ENCODE measurements around the gene PIAS3. TPM values are rescaled to one million over a fixed set of nuclear protein-coding genes. Genes with fewer than 3 reads are reported as not detected.
"Not testable (repeated sequence)": the region's sequence is repeated elsewhere in the genome, so short reads cannot be mapped to it uniquely, and the experiment has no call there.

The PIAS3 gene
- total and polyA plus RNA-seq, 2 donors (not counting 1 experiment from before 2014, with no cell fraction given): 8.9 to 22.9 TPM

- not testable (repeated sequence) for H3K9me3 ChIP-seq (ENCODE audit: control insufficient read depth, insufficient read depth, low read depth, low read length); DNase-seq (ENCODE audit: low read depth in 2 of 2); H3K36me3 ChIP-seq (ENCODE audit: control insufficient read depth, insufficient read depth, low read length); H3K9ac ChIP-seq (ENCODE audit: insufficient read depth, low read length); H3K4me3 ChIP-seq (replicated peaks in 1 of 4; ENCODE audit: control extremely low read depth in 1 of 4, insufficient read depth in 1 of 4, low read depth in 3 of 4, low read length in 4 of 4); H2AFZ ChIP-seq (ENCODE audit: low read length); H4K20me1 ChIP-seq (ENCODE audit: control insufficient read depth, extremely low read depth, insufficient read depth, low read length); H3K27ac ChIP-seq (ENCODE audit: insufficient read depth, low read length); H3K27me3 ChIP-seq (ENCODE audit: control insufficient read depth, insufficient read depth, low read length); H3K4me1 ChIP-seq (ENCODE audit: control insufficient read depth, extremely low read depth, insufficient read depth, low read length); H3K4me2 ChIP-seq (ENCODE audit: extremely low read depth, insufficient read depth, low read length)
- H3K79me2 ChIP-seq (ENCODE audit: control insufficient read depth, insufficient read depth, low read length): peaks cover 15% of the 10 kb centered on the region
Observed at GRCh38 chr1:145812977-145813810, 45.7 kb downstream of the PIAS3 start.

GRCh38 chr1:145806844-145807243 is 52.0 kb downstream of the PIAS3 start:
- H3K36me3 ChIP-seq (ENCODE audit: control insufficient read depth, insufficient read depth, low read length): no peaks in the 10 kb centered on the region
- no peaks in the 10 kb centered on the region for H4K20me1 ChIP-seq (ENCODE audit: control insufficient read depth, extremely low read depth, insufficient read depth, low read length)

DNA sequence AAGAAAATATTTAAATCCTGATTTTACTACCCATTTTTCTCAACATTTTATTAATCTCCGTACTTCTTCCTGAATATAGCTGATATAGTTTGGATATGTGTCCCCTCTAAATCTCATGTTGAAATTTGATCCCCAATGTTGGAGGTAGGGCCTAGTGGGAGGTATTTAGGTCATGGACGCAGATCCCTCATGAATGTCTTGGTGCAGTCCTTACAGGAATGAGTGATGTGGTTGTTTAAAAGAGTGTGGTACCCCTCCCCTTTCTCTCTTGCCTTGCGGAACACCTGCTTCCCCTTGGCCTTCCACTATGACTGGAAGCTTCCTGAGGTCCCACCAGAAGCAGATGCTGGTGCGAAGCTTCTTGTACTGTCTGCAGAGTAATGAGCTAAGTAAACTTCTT is 52.5 kb downstream of the PIAS3 start:
- H3K4me3 ChIP-seq (replicated peaks in 1 of 4; ENCODE audit: control extremely low read depth in 1 of 4, insufficient read depth in 1 of 4, low read depth in 3 of 4, low read length in 4 of 4): no peak overlapping the region
- peaks cover 66% of the 10 kb centered on the region for H3K79me2 ChIP-seq (ENCODE audit: control insufficient read depth, insufficient read depth, low read length)
- H3K9ac ChIP-seq (ENCODE audit: insufficient read depth, low read length): no peak overlapping the region
- no peaks in the 10 kb centered on the region for H3K9me3 ChIP-seq (ENCODE audit: control insufficient read depth, insufficient read depth, low read depth, low read length)
- peaks cover 2% of the 10 kb centered on the region for H3K4me1 ChIP-seq (ENCODE audit: control insufficient read depth, extremely low read depth, insufficient read depth, low read length)
- TF ChIP-seq EZH2 (IDR thresholded peaks at IDR 0.05; ENCODE audit: low read length, missing control alignments): no peak
- TF ChIP-seq, protein P1, sequence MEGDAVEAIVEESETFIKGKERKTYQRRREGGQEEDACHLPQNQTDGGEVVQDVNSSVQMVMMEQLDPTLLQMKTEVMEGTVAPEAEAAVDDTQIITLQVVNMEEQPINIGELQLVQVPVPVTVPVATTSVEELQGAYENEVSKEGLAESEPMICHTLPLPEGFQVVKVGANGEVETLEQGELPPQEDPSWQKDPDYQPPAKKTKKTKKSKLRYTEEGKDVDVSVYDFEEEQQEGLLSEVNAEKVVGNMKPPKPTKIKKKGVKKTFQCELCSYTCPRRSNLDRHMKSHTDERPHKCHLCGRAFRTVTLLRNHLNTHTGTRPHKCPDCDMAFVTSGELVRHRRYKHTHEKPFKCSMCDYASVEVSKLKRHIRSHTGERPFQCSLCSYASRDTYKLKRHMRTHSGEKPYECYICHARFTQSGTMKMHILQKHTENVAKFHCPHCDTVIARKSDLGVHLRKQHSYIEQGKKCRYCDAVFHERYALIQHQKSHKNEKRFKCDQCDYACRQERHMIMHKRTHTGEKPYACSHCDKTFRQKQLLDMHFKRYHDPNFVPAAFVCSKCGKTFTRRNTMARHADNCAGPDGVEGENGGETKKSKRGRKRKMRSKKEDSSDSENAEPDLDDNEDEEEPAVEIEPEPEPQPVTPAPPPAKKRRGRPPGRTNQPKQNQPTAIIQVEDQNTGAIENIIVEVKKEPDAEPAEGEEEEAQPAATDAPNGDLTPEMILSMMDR (conservative IDR thresholded peaks at IDR 0.05 in 1 of 2, IDR thresholded peaks at IDR 0.05 in 1 of 2; ENCODE audit: low read depth in 1 of 2, low read length in 2 of 2): no peak
- no peak overlapping the region for H2AFZ ChIP-seq (ENCODE audit: low read length)
- no peak overlapping the region for H3K27ac ChIP-seq (ENCODE audit: insufficient read depth, low read length)
- H3K36me3 ChIP-seq (ENCODE audit: control insufficient read depth, insufficient read depth, low read length): no peaks in the 10 kb centered on the region
- H4K20me1 ChIP-seq (ENCODE audit: control insufficient read depth, extremely low read depth, insufficient read depth, low read length): no peaks in the 10 kb centered on the region
- DNase-seq (ENCODE audit: low read depth in 2 of 2): no peak
- no peaks in the 10 kb centered on the region for H3K27me3 ChIP-seq (ENCODE audit: control insufficient read depth, insufficient read depth, low read length)
- no peak overlapping the region for H3K4me2 ChIP-seq (ENCODE audit: extremely low read depth, insufficient read depth, low read length)

More at GRCh38 chr1:145806844-145807243, 52.0 kb downstream of the PIAS3 start:
- no peak for DNase-seq (ENCODE audit: low read depth in 2 of 2)
- no peak overlapping the region for H3K27ac ChIP-seq (ENCODE audit: insufficient read depth, low read length)
- H3K27me3 ChIP-seq (ENCODE audit: control insufficient read depth, insufficient read depth, low read length): no peaks in the 10 kb centered on the region
- H3K4me1 ChIP-seq (ENCODE audit: control insufficient read depth, extremely low read depth, insufficient read depth, low read length): peaks cover 2% of the 10 kb centered on the region
- H3K9ac ChIP-seq (ENCODE audit: insufficient read depth, low read length): no peak overlapping the region
- H3K9me3 ChIP-seq (ENCODE audit: control insufficient read depth, insufficient read depth, low read depth, low read length): no peaks in the 10 kb centered on the region
- no peak overlapping the region for H2AFZ ChIP-seq (ENCODE audit: low read length)
- peaks cover 62% of the 10 kb centered on the region for H3K79me2 ChIP-seq (ENCODE audit: control insufficient read depth, insufficient read depth, low read length)
- TF ChIP-seq, protein P1 (conservative IDR thresholded peaks at IDR 0.05 in 1 of 2, IDR thresholded peaks at IDR 0.05 in 1 of 2; ENCODE audit: low read depth in 1 of 2, low read length in 2 of 2): no peak
- no peak for TF ChIP-seq EZH2 (IDR thresholded peaks at IDR 0.05; ENCODE audit: low read length, missing control alignments)
- no peak overlapping the region for H3K4me2 ChIP-seq (ENCODE audit: extremely low read depth, insufficient read depth, low read length)
- no peak overlapping the region for H3K4me3 ChIP-seq (replicated peaks in 1 of 4; ENCODE audit: control extremely low read depth in 1 of 4, insufficient read depth in 1 of 4, low read depth in 3 of 4, low read length in 4 of 4)

All from fibroblast of lung (primary cell).